Loucy (cell line): Measurements from ENCODE around the gene MGLL.

ENCODE experiments used
- H2AFZ ChIP-seq: fragments of 200-600 bp; sonication (generic); 2 replicates; pipeline ENCODE4 v1.6.0; 2016; ENCODE audit warnings: antibody characterized with exemption, mild to moderate bottlenecking, low read length, moderate library complexity
- H3F3A ChIP-seq: fragments of 200-600 bp; 2 replicates; pipeline ENCODE4 v1.6.0; 2016; ENCODE audit warnings: antibody characterized with exemption, low read depth, mild to moderate bottlenecking
- H3K27me3 ChIP-seq: fragments of 200-600 bp; sonication (generic); 2 replicates; pipeline ENCODE4 v1.6.1; 2014; ENCODE audit warnings: low read length, mild to moderate bottlenecking; ENCODE audit not compliant: insufficient read depth, poor library complexity, severe bottlenecking
- H3K36me3 ChIP-seq: fragments of 200-600 bp; sonication (generic); 2 replicates; pipeline ENCODE4 v1.6.1; 2016; ENCODE audit warnings: low read length; ENCODE audit not compliant: insufficient read depth
- H3K4me1 ChIP-seq: fragments of 200-600 bp; sonication (generic); 2 replicates; pipeline ENCODE4 v1.5.1; 2014; ENCODE audit warnings: low read length, mild to moderate bottlenecking; ENCODE audit not compliant: insufficient read depth, poor library complexity, severe bottlenecking
- H3K4me2 ChIP-seq: fragments of 200-600 bp; sonication (generic); 2 replicates; pipeline ENCODE4 v1.6.0; 2014; ENCODE audit warnings: antibody characterized with exemption, low read length, low read depth, mild to moderate bottlenecking; ENCODE audit not compliant: poor library complexity, severe bottlenecking
- H3K4me3 ChIP-seq: fragments of 200-600 bp; sonication (generic); 2 replicates; pipeline ENCODE4 v1.5.1; 2014; ENCODE audit warnings: low read length, mild to moderate bottlenecking, mixed read lengths; ENCODE audit not compliant: poor library complexity, severe bottlenecking
- H3K79me2 ChIP-seq: fragments of 200-600 bp; sonication (generic); 2 replicates; pipeline ENCODE4 v1.6.1; 2014; ENCODE audit warnings: low read length; ENCODE audit not compliant: insufficient read depth
- H3K9ac ChIP-seq: fragments of 200-600 bp; sonication (generic); 2 replicates; pipeline ENCODE4 v1.6.0; 2014; ENCODE audit warnings: mild to moderate bottlenecking, low read depth, low read length, moderate library complexity; ENCODE audit not compliant: poor library complexity, severe bottlenecking
- H3K9me2 ChIP-seq: fragments of 200-600 bp; sonication (generic); replicated peaks from 2 replicates; pipeline ENCODE4 v1.6.1; 2016; ENCODE audit warnings: low read depth, low read length, mixed read lengths
- H3K9me3 ChIP-seq: fragments of 200-600 bp; sonication (generic); 2 replicates; pipeline ENCODE4 v1.6.1; 2014; ENCODE audit warnings: mild to moderate bottlenecking, antibody characterized with exemption, low read length, low read depth; ENCODE audit not compliant: insufficient read depth
- H4K20me1 ChIP-seq: fragments of 200-600 bp; sonication (generic); 2 replicates; pipeline ENCODE4 v1.6.0; 2014; ENCODE audit warnings: antibody characterized with exemption, low read length, mild to moderate bottlenecking; ENCODE audit not compliant: insufficient read depth, poor library complexity, severe bottlenecking
- CTCF ChIP-seq: fragments of 200-600 bp; sonication (generic); conservative IDR thresholded peaks from 2 replicates; pipeline ENCODE4 v1.5.1; 2014; ENCODE audit warnings: mild to moderate bottlenecking, antibody characterized with exemption, low read length
- EZH2phosphoT487 ChIP-seq: fragments of 200-600 bp; IDR thresholded peaks from 2 replicates; pipeline ENCODE4 v1.6.1; 2018; ENCODE audit warnings: antibody characterized with exemption, mild to moderate bottlenecking, moderate library complexity, borderline replicate concordance

MGLL gene

GRCh38 chr3:127764841-127765362 lies 57.4 kb downstream of the MGLL start:
- Histone ChIP-seq H3K4me3 (no peak overlapping the region), H3K27me3 (no peaks in the 10 kb centered on the region), H3F3A (peaks cover 12% of the 10 kb centered on the region), H3K9me3 (peaks cover 8% of the 10 kb centered on the region; the same call in 1 of the 2 replicates), H3K9ac (peak overlapping the region; percentile 99), H2AFZ (no peak overlapping the region), H3K36me3 (peaks cover 25% of the 10 kb centered on the region; the same call in 1 of the 2 replicates), H3K4me2 (peak overlapping the region; percentile 91), H3K9me2 (no peaks in the 10 kb centered on the region), H3K4me1 (peaks cover 75% of the 10 kb centered on the region), H3K79me2 (peaks cover 85% of the 10 kb centered on the region), H4K20me1 (no peaks in the 10 kb centered on the region)
- TF ChIP-seq CTCF (no peak), EZH2phosphoT487 (no peak)

GRCh38 chr3:127764301-127764700 lies 58.0 kb downstream of the MGLL start:
- H3F3A ChIP-seq, result peaks cover 12% of the 10 kb centered on the region
- H3K4me2 ChIP-seq, result peak overlapping the region; percentile 91
- no peak overlapping the region for H2AFZ ChIP-seq
- H3K4me1 ChIP-seq, result peaks cover 81% of the 10 kb centered on the region
- peak overlapping the region; percentile 99 for H3K9ac ChIP-seq
- no peak for TF ChIP-seq CTCF
- no peak for TF ChIP-seq EZH2phosphoT487
- no peaks in the 10 kb centered on the region for H3K9me2 ChIP-seq
- H3K36me3 ChIP-seq, result peaks cover 30% of the 10 kb centered on the region; the same call in 1 of the 2 replicates
- peaks cover 85% of the 10 kb centered on the region for H3K79me2 ChIP-seq
- H3K9me3 ChIP-seq, result peaks cover 8% of the 10 kb centered on the region; the same call in 1 of the 2 replicates
- no peaks in the 10 kb centered on the region for H3K27me3 ChIP-seq
- H4K20me1 ChIP-seq, result no peaks in the 10 kb centered on the region
- H3K4me3 ChIP-seq, result peak overlapping the region; percentile 78

GRCh38 chr3:127763816-127764215 lies 58.5 kb downstream of the MGLL start:
- Histone ChIP-seq H4K20me1 (no peaks in the 10 kb centered on the region), H3F3A (peaks cover 12% of the 10 kb centered on the region), H3K4me2 (peak overlapping the region; percentile 91), H3K9ac (peak overlapping the region; percentile 99), H3K27me3 (no peaks in the 10 kb centered on the region), H3K36me3 (peaks cover 33% of the 10 kb centered on the region; the same call in 1 of the 2 replicates), H3K79me2 (peaks cover 86% of the 10 kb centered on the region), H2AFZ (no peak overlapping the region), H3K9me2 (no peaks in the 10 kb centered on the region), H3K9me3 (peaks cover 8% of the 10 kb centered on the region; the same call in 1 of the 2 replicates), H3K4me1 (peaks cover 83% of the 10 kb centered on the region), H3K4me3 (peak overlapping the region; percentile 78)
- TF ChIP-seq EZH2phosphoT487 (no peak), CTCF (no peak)
